Activated naive CD4-positive, alpha-beta T cell treated with anti-CD3 and anti-CD28 coated beads, Interleukin-2, amount 10 ng/mL, durations not matched to agents 7 days and 5 days (primary cell): ENCODE data around the gene SDCCAG8.
A peak's percentile ranks its signal among the peaks of the same experiment; 100 is the strongest.
"Not testable (repeated sequence)": the region's sequence is repeated elsewhere in the genome, so short reads cannot be mapped to it uniquely, and the experiment has no call there.

Experiments
- CTCF ChIA-PET: fragments of 350-600 bp; sonication (Branson Sonifier 250); formaldehyde crosslinking; loops from one replicate; lab custom pipeline; 2021; ENCODE audit warnings: antibody characterized with exemption; lab: Charles Lee
- DNase-seq: peaks from one replicate; pipeline ENCODE4 v3.0.0-alpha.2; 2020
- H3K27ac Mint-ChIP-seq: one replicate; pipeline ENCODE4 v1.8.0; 2021; ENCODE audit warnings: mild to moderate bottlenecking, moderate library complexity, mixed read lengths
- H3K27me3 Mint-ChIP-seq: one replicate; pipeline ENCODE4 v1.8.0; 2021; ENCODE audit warnings: mild to moderate bottlenecking, mixed read lengths
- H3K36me3 Mint-ChIP-seq: one replicate; pipeline ENCODE4 v1.8.0; 2021; ENCODE audit warnings: mixed read lengths
- H3K4me1 Mint-ChIP-seq: one replicate; pipeline ENCODE4 v1.8.0; 2021; ENCODE audit warnings: mixed read lengths
- H3K4me3 Mint-ChIP-seq: one replicate; pipeline ENCODE4 v1.8.0; 2021; ENCODE audit warnings: mild to moderate bottlenecking, moderate library complexity, mixed read lengths
- H3K9me3 Mint-ChIP-seq: one replicate; pipeline ENCODE4 v1.8.0; 2021; ENCODE audit warnings: mixed read lengths

The SDCCAG8 gene

GRCh38 chr1:243255791-243256512, at the start of gene SDCCAG8:
TSS of gene SDCCAG8 (plus strand) at chr1:243256041. CDS start at chr1:243256174, 133 bp downstream.
- peak within 1 kb of the TSS; percentile 97 for H3K27ac Mint-ChIP-seq
- peaks cover 10% of the 10 kb centered on the region for H3K27me3 Mint-ChIP-seq
- H3K36me3 Mint-ChIP-seq, result peaks cover 13% of the 10 kb centered on the region
- no peaks in the 10 kb centered on the region for H3K9me3 Mint-ChIP-seq
- H3K4me3 Mint-ChIP-seq, result peak within 1 kb of the TSS; percentile 93
- CTCF ChIA-PET, result interaction anchor here (1.1 kb wide), 1 partner anchor 15 kb away, joined by 3 read pairs; no protein-coding TSS in a partner anchor
- peaks cover 45% of the 10 kb centered on the region for H3K4me1 Mint-ChIP-seq
- DNase-seq, result peak; percentile 97

- H3K27me3 Mint-ChIP-seq, CTCF ChIA-PET, H3K4me3 Mint-ChIP-seq, H3K4me1 Mint-ChIP-seq, H3K9me3 Mint-ChIP-seq, H3K27ac Mint-ChIP-seq, DNase-seq, H3K36me3 Mint-ChIP-seq: not testable (repeated sequence)
Observed at GRCh38 chr1:243211984-243212383, 43.9 kb upstream of the SDCCAG8 start.

- Mint-ChIP-seq H3K4me3 (no peak overlapping the region), H3K27me3 (no peaks in the 10 kb centered on the region), H3K4me1 (no peaks in the 10 kb centered on the region), H3K36me3 (peaks cover 7% of the 10 kb centered on the region), H3K9me3 (peaks cover 2% of the 10 kb centered on the region), H3K27ac (no peak overlapping the region)
- CTCF ChIA-PET, result no interaction called here
- no peak for DNase-seq
Observed at GRCh38 chr1:243213045-243213787, 42.6 kb upstream of the SDCCAG8 start.

GRCh38 chr1:243215276-243215875, 40.5 kb upstream of the SDCCAG8 start:
- peaks cover 16% of the 10 kb centered on the region for H3K36me3 Mint-ChIP-seq
- H3K4me1 Mint-ChIP-seq, H3K4me3 Mint-ChIP-seq, H3K27ac Mint-ChIP-seq, DNase-seq, H3K27me3 Mint-ChIP-seq, H3K9me3 Mint-ChIP-seq, CTCF ChIA-PET: not testable (repeated sequence)

- no peak for DNase-seq
- CTCF ChIA-PET, result no interaction called here
- Mint-ChIP-seq H3K27ac (no peak overlapping the region), H3K4me3 (no peak overlapping the region), H3K36me3 (peaks cover 26% of the 10 kb centered on the region), H3K4me1 (no peaks in the 10 kb centered on the region), H3K27me3 (no peaks in the 10 kb centered on the region), H3K9me3 (peaks cover 2% of the 10 kb centered on the region)
Observed at GRCh38 chr1:243216741-243217140, 39.1 kb upstream of the SDCCAG8 start.

GRCh38 chr1:243217349-243217748, 38.5 kb upstream of the SDCCAG8 start:
- peaks cover 28% of the 10 kb centered on the region for H3K36me3 Mint-ChIP-seq
- DNase-seq, result no peak
- no peak overlapping the region for H3K4me3 Mint-ChIP-seq
- H3K27ac Mint-ChIP-seq, result no peak overlapping the region
- CTCF ChIA-PET, result no interaction called here
- no peaks in the 10 kb centered on the region for H3K27me3 Mint-ChIP-seq
- peaks cover 2% of the 10 kb centered on the region for H3K9me3 Mint-ChIP-seq
- H3K4me1 Mint-ChIP-seq, result no peaks in the 10 kb centered on the region

- H3K27me3 Mint-ChIP-seq, result no peaks in the 10 kb centered on the region
- peaks cover 33% of the 10 kb centered on the region for H3K36me3 Mint-ChIP-seq
- H3K9me3 Mint-ChIP-seq, result peaks cover 2% of the 10 kb centered on the region
- no peak overlapping the region for H3K27ac Mint-ChIP-seq
- H3K4me3 Mint-ChIP-seq, result no peak overlapping the region
- no peaks in the 10 kb centered on the region for H3K4me1 Mint-ChIP-seq
- CTCF ChIA-PET, result no interaction called here
- no peak for DNase-seq
Observed at GRCh38 chr1:243218059-243218458, 37.8 kb upstream of the SDCCAG8 start.

- Mint-ChIP-seq H3K9me3 (peaks cover 23% of the 10 kb centered on the region), H3K4me1 (peaks cover 3% of the 10 kb centered on the region), H3K36me3 (peaks cover 37% of the 10 kb centered on the region), H3K4me3 (no peak overlapping the region), H3K27me3 (no peaks in the 10 kb centered on the region), H3K27ac (no peak overlapping the region)
- CTCF ChIA-PET, result no interaction called here
- DNase-seq, result no peak
Observed at GRCh38 chr1:243227622-243228021, 28.2 kb upstream of the SDCCAG8 start.

- Mint-ChIP-seq H3K9me3 (peaks cover 26% of the 10 kb centered on the region), H3K4me1 (peaks cover 3% of the 10 kb centered on the region), H3K4me3 (no peak overlapping the region), H3K27ac (no peak overlapping the region), H3K36me3 (peaks cover 30% of the 10 kb centered on the region), H3K27me3 (no peaks in the 10 kb centered on the region)
- no peak for DNase-seq
- CTCF ChIA-PET, result no interaction called here
Observed at GRCh38 chr1:243229526-243229925, 26.3 kb upstream of the SDCCAG8 start.

GRCh38 chr1:243230914-243231313, 24.9 kb upstream of the SDCCAG8 start:
- no peak overlapping the region for H3K27ac Mint-ChIP-seq
- peaks cover 30% of the 10 kb centered on the region for H3K36me3 Mint-ChIP-seq
- peaks cover 28% of the 10 kb centered on the region for H3K9me3 Mint-ChIP-seq
- H3K4me3 Mint-ChIP-seq, result no peak overlapping the region
- CTCF ChIA-PET, result no interaction called here
- no peak for DNase-seq
- H3K4me1 Mint-ChIP-seq, result peaks cover 3% of the 10 kb centered on the region
- H3K27me3 Mint-ChIP-seq, result no peaks in the 10 kb centered on the region

- Mint-ChIP-seq H3K4me1 (peaks cover 3% of the 10 kb centered on the region), H3K27me3 (no peaks in the 10 kb centered on the region), H3K9me3 (peaks cover 29% of the 10 kb centered on the region), H3K27ac (no peak overlapping the region), H3K36me3 (peaks cover 37% of the 10 kb centered on the region), H3K4me3 (no peak overlapping the region)
- CTCF ChIA-PET, result no interaction called here
- no peak for DNase-seq
Observed at GRCh38 chr1:243233908-243234307, 21.9 kb upstream of the SDCCAG8 start.

GRCh38 chr1:243234978-243235647, 20.7 kb upstream of the SDCCAG8 start:
- Mint-ChIP-seq H3K36me3 (peaks cover 30% of the 10 kb centered on the region), H3K9me3 (peaks cover 21% of the 10 kb centered on the region), H3K27me3 (no peaks in the 10 kb centered on the region), H3K27ac (no peak overlapping the region), H3K4me3 (no peak overlapping the region), H3K4me1 (no peaks in the 10 kb centered on the region)
- CTCF ChIA-PET, result no interaction called here
- DNase-seq, result no peak

- H3K4me3 Mint-ChIP-seq, result no peak overlapping the region
- H3K27ac Mint-ChIP-seq, result no peak overlapping the region
- peaks cover under 1% of the 10 kb centered on the region for H3K4me1 Mint-ChIP-seq
- H3K9me3 Mint-ChIP-seq, result peaks cover 15% of the 10 kb centered on the region
- DNase-seq, result no peak
- CTCF ChIA-PET, result no interaction called here
- no peaks in the 10 kb centered on the region for H3K27me3 Mint-ChIP-seq
- H3K36me3 Mint-ChIP-seq, result peaks cover 25% of the 10 kb centered on the region
Observed at GRCh38 chr1:243236604-243237252, 19.1 kb upstream of the SDCCAG8 start.

- Mint-ChIP-seq H3K36me3 (peaks cover 18% of the 10 kb centered on the region), H3K27ac (no peak overlapping the region)
- CTCF ChIA-PET, result no interaction called here
Observed at GRCh38 chr1:243244432-243244841, 11.4 kb upstream of the SDCCAG8 start.

More at GRCh38 chr1:243244432-243244841, 11.4 kb upstream of the SDCCAG8 start:
- H3K9me3 Mint-ChIP-seq, result peaks cover 9% of the 10 kb centered on the region
- no peaks in the 10 kb centered on the region for H3K27me3 Mint-ChIP-seq
- H3K4me1 Mint-ChIP-seq, result peaks cover 6% of the 10 kb centered on the region
- no peak for DNase-seq
- H3K4me3 Mint-ChIP-seq, result no peak overlapping the region
